Endothelial cell of umbilical vein (primary cell): Measurements from ENCODE around the gene TOMM5. TPM values are rescaled to one million over a fixed set of nuclear protein-coding genes. Genes with fewer than 3 reads are reported as not detected.

Experiments
- BruUV-seq: library from RNA; stranded (reverse); fragments of 400-500 nt; replicated peaks from 2 replicates; lab custom pipeline; 2021; lab: Mats Ljungman, UMichigan
- CTCF ChIA-PET: fragments of 300-600, 350-600 bp; sonication (Branson Sonifier 250); formaldehyde crosslinking; loops from one replicate; lab custom pipeline; 2021; ENCODE audit warnings: antibody characterized with exemption, inconsistent platforms; lab: Charles Lee
- POLR2A ChIA-PET: fragments of 300-600, 350-600 bp; sonication (Branson Sonifier 250); formaldehyde crosslinking; loops from one replicate; lab custom pipeline; 2021; ENCODE audit warnings: antibody characterized with exemption, inconsistent platforms; lab: Charles Lee
- DNase-seq: peaks from one replicate; pipeline ENCODE4 v3.0.0-alpha.2; 2011; ENCODE audit warnings: low read depth, low spot score
- FAIRE-seq: peaks from 2 replicates; lab custom pipeline; 2011; peaks lifted over from hg19 to GRCh38; lab: Jason Lieb, UNC
- H2AFZ ChIP-seq: 2 replicates; pipeline ENCODE4 v1.6.0; 2012; ENCODE audit warnings: low read depth, low read length, control low read depth, inconsistent platforms
- H3K27ac ChIP-seq: 2 replicates; pipeline ENCODE4 v1.5.1; 2011; ENCODE audit warnings: low read depth, mild to moderate bottlenecking, control low read depth, low read length, moderate library complexity; ENCODE audit not compliant: insufficient read depth
- H3K27me3 ChIP-seq, 2 experiments: 2 replicates each; pipeline versions ENCODE4 v1.6.0 to v1.6.1; 2011; ENCODE audit warnings: low read length in 2 of 2, mixed read lengths in 1 of 2; ENCODE audit not compliant: control insufficient read depth in 2 of 2, insufficient read depth in 2 of 2
- H3K36me3 ChIP-seq, 2 experiments: 2 replicates in 1 of 2; 3 replicates in 1 of 2; pipeline ENCODE4 v1.5.1; 2011; ENCODE audit warnings: low read length in 2 of 2, mild to moderate bottlenecking in 1 of 2, moderate library complexity in 1 of 2; ENCODE audit not compliant: control insufficient read depth in 2 of 2, insufficient read depth in 2 of 2; ENCODE audit errors: extremely low read depth in 1 of 2
- H3K4me1 ChIP-seq: 3 replicates; pipeline ENCODE4 v1.5.1; 2011; ENCODE audit warnings: mild to moderate bottlenecking, low read length; ENCODE audit not compliant: control insufficient read depth, insufficient read depth; ENCODE audit errors: extremely low read depth
- H3K4me2 ChIP-seq: 2 replicates; pipeline ENCODE4 v1.6.1; 2011; ENCODE audit warnings: low read length, control low read depth, mixed read lengths; ENCODE audit not compliant: insufficient read depth
- H3K4me3 ChIP-seq, 3 experiments: fragments of 200-600 bp in 1 of 3; sonication (generic), shearing (Covaris generic) in 1 of 3; replicated peaks in 1 of 3; 2 replicates each; pipeline ENCODE4 v1.5.1; 2011 to 2016; ENCODE audit warnings: control low read depth in 3 of 3, low read length in 3 of 3, mild to moderate bottlenecking in 2 of 3, inconsistent platforms in 1 of 3, low read depth in 1 of 3, moderate library complexity in 1 of 3; ENCODE audit not compliant: insufficient read depth in 1 of 3
- H3K79me2 ChIP-seq: 2 replicates; pipeline ENCODE4 v1.6.0; 2012; ENCODE audit warnings: low read length, inconsistent platforms; ENCODE audit not compliant: control insufficient read depth, insufficient read depth
- H3K9ac ChIP-seq: replicated peaks from 2 replicates; pipeline ENCODE3; 2011; ENCODE audit warnings: low read length, control low read depth; ENCODE audit not compliant: insufficient read depth; ENCODE audit errors: extremely low read depth
- H3K9me1 ChIP-seq: replicated peaks from 3 replicates; pipeline ENCODE4 v1.6.0; 2011; ENCODE audit warnings: mild to moderate bottlenecking, low read length; ENCODE audit not compliant: control insufficient read depth, insufficient read depth; ENCODE audit errors: extremely low read depth
- H3K9me3 ChIP-seq: replicated peaks from 2 replicates; pipeline ENCODE4 v1.5.1; 2012; ENCODE audit warnings: low read length, inconsistent platforms; ENCODE audit not compliant: control insufficient read depth, insufficient read depth
- H4K20me1 ChIP-seq: replicated peaks from 2 replicates; pipeline ENCODE3; 2011; ENCODE audit warnings: mild to moderate bottlenecking, low read length; ENCODE audit not compliant: control insufficient read depth, insufficient read depth; ENCODE audit errors: extremely low read depth
- CTCF ChIP-seq, 2 donors: IDR thresholded peaks; 1 replicate in 1 of 2; 2 replicates in 1 of 2; pipeline ENCODE4 v1.5.1; 2011; ENCODE audit warnings: low read length in 2 of 2, mild to moderate bottlenecking in 2 of 2, moderate library complexity in 2 of 2, control low read depth in 1 of 2, inconsistent platforms in 1 of 2, low read depth in 1 of 2; ENCODE audit not compliant: insufficient read depth in 1 of 2; ENCODE audit errors: extremely low read depth in 1 of 2
- EZH2 ChIP-seq: IDR thresholded peaks from 2 replicates; pipeline ENCODE4 v1.6.1; 2012; ENCODE audit warnings: borderline replicate concordance, low read depth, mild to moderate bottlenecking, moderate library complexity, low read length, inconsistent platforms; ENCODE audit not compliant: severe bottlenecking
- FOS ChIP-seq: IDR thresholded peaks from 2 replicates; pipeline ENCODE4 v1.6.1; 2011; ENCODE audit warnings: mild to moderate bottlenecking, low read length, moderate library complexity, borderline replicate concordance; ENCODE audit not compliant: insufficient read depth
- GATA2 ChIP-seq: IDR thresholded peaks from 2 replicates; pipeline ENCODE4 v1.7.0; 2011; ENCODE audit warnings: low read depth, mild to moderate bottlenecking, moderate library complexity, mixed read lengths, low read length; ENCODE audit not compliant: insufficient read length, insufficient read depth
- JUN ChIP-seq: IDR thresholded peaks from 2 replicates; pipeline ENCODE4 v1.6.1; 2011; ENCODE audit warnings: borderline replicate concordance, low read depth; ENCODE audit not compliant: insufficient read length, insufficient read depth
- MAX ChIP-seq: IDR thresholded peaks from 2 replicates; pipeline ENCODE4 v1.6.1; 2011; ENCODE audit not compliant: insufficient read depth, insufficient read length
- MYC ChIP-seq: IDR thresholded peaks from one replicate; pipeline ENCODE4 v1.6.1; 2011; ENCODE audit warnings: mild to moderate bottlenecking, low read depth, low read length
- POLR2A ChIP-seq: IDR thresholded peaks from 2 replicates; pipeline ENCODE4 v1.6.1; 2012; ENCODE audit warnings: low read depth, mild to moderate bottlenecking, control low read depth, low read length
- POLR2AphosphoS5 ChIP-seq: IDR thresholded peaks from 2 replicates; pipeline ENCODE4 v1.6.1; 2012; ENCODE audit warnings: low read depth, mild to moderate bottlenecking, control low read depth, low read length, moderate library complexity; ENCODE audit not compliant: insufficient read depth
- dilution Hi-C: fragments of 300-500 bp; cut with MboI; formaldehyde crosslinking; loops from one replicate; pipeline ENCODE4 v1.15.0; 2019; ENCODE audit warnings: low sequenced_read_pairs; ENCODE audit not compliant: extremely low pct_ligation_motif_present
- intact Hi-C: fragments of 100-400 bp; cut with micrococcal nuclease; formaldehyde crosslinking; loops from one replicate; pipeline ENCODE4 v1.10.0; 2022
- polyA plus RNA-seq, 4 experiments: library from polyadenylated mRNA; depleted of rRNA in 3 of 4; stranded (reverse) in 3 of 4; unstranded in 1 of 4; fragments of >200 nt; gene quantifications; 2 replicates each; pipeline versions ENCODE4 v1.2.1 to v1.2.3, GENCODE V29; 2011 to 2012; ENCODE audit warnings: missing spikeins in 1 of 4
- total RNA-seq: library from RNA; stranded (reverse); gene quantifications from 2 replicates; pipeline ENCODE4 v1.2.3, GENCODE V29; 2021

Gene TOMM5
- total and polyA plus RNA-seq, 2 donors (not counting 3 experiments of a cell fraction or from before 2014, with no cell fraction given): 122 to 147 TPM

DNA sequence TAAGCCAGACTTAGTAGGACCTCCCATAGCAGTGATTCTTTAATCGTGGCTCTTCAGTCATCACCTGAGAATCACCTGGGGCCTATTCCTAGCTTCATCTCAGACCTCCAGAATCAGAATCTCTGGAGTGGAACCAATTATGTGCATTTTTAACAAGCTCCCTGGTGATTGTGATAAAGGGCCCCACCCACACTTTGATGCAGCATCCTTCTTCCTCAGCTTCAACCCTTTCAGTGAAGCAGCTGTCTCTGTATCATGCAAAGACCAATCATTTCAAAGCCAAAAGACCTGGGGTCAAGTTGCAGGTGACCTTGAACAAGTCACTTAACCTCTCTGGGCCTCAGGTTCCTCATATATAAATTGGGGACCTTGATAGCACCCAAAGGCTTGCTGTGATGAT lies 33.3 kb downstream of the TOMM5 start:
- no peak overlapping the region for H3K9ac ChIP-seq
- H3K4me2 ChIP-seq: no peak overlapping the region
- intact Hi-C loops (no loop called here), dilution Hi-C loops (no loop called here)
- DNase-seq (no peak), FAIRE-seq (no peak)
- no peak overlapping the region for H3K4me3 ChIP-seq
- no peaks in the 10 kb centered on the region for H3K36me3 ChIP-seq
- no TSS peak for BruUV-seq
- CTCF ChIA-PET: interaction anchor here (1.1 to 1.3 kb wide), 2 partner anchors 7 to 126 kb away, joined by 3 read pairs; no protein-coding TSS in a partner anchor
- no peaks in the 10 kb centered on the region for H3K9me3 ChIP-seq
- H3K4me1 ChIP-seq: no peaks in the 10 kb centered on the region
- no peaks in the 10 kb centered on the region for H3K9me1 ChIP-seq
- no peaks in the 10 kb centered on the region for H3K79me2 ChIP-seq
- TF ChIP-seq GATA2 (no peak), MAX (no peak), EZH2 (no peak), FOS (no peak), CTCF (IDR thresholded peaks at IDR 0.05; ENCODE audit: extremely low read depth in 1 of 2, insufficient read depth in 1 of 2, low read depth in 1 of 2, low read length in 2 of 2) (no peak), POLR2A (no peak), JUN (no peak), POLR2AphosphoS5 (no peak), MYC (no peak)
- POLR2A ChIA-PET: no interaction called here
- no peak overlapping the region for H2AFZ ChIP-seq
- no peaks in the 10 kb centered on the region for H3K27me3 ChIP-seq
- no peak overlapping the region for H3K27ac ChIP-seq
- H4K20me1 ChIP-seq: no peaks in the 10 kb centered on the region
